HG03139 (cell line): ENCODE data around the gene CAV1.
"Not testable (repeated sequence)": the region's sequence is repeated elsewhere in the genome, so short reads cannot be mapped to it uniquely, and the experiment has no call there.

ENCODE experiments used
- ATAC-seq: cut with Tn5 transposase; IDR thresholded peaks from one replicate; pipeline ENCODE4 v1.9.1; 2021; ENCODE audit not compliant: unreplicated experiment

CAV1 gene

GRCh38 chr7:116524609-116525297 is at the start of gene CAV1:
TSS of gene CAV1 (plus strand) at chr7:116525036. CDS start at chr7:116525063, 27 bp downstream.
- no peak for ATAC-seq

DNA sequence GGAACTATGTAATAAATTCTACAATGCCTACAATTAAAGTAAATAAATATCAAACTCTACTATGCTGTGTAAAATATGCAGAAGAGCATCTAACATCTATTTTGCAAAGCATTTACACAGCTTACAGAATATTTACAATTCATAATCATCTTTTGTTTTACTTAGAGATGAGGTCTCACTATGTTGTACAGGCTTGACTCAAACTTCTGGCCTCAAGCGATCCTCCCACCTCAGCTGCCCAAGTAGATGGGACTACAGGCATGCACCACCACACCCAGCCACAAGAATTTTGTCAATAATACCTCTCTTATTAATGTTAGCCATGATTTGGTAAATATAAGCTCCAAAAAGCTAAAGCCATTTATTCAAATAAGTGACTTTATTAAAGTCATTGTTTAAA is 47.2 kb upstream of the CAV1 start:
- ATAC-seq = no peak

DNA sequence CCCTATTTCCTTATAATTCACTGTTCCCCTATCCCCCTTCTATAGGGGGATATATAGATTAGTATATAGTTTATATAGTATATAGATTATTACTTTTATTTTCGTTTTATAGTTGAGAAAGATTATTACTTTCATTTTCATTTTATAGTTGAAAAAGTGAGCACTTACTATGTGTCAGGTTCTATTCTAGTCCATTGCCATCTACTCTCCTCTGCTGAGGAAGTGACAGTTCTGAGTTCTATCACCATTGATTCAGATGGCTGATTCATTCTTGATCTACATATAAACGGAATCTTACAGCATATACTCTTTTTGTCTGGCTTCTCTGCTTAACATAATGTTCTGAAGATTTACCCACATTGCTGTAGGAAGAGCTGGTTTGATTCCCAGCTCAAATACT is 46.0 kb upstream of the CAV1 start:
- no peak for ATAC-seq

- no peak for ATAC-seq
Measured at GRCh38 chr7:116483271-116483942, 41.4 kb upstream of the CAV1 start.

- ATAC-seq = not testable (repeated sequence)
Measured at GRCh38 chr7:116484389-116484788, 40.4 kb upstream of the CAV1 start.

DNA sequence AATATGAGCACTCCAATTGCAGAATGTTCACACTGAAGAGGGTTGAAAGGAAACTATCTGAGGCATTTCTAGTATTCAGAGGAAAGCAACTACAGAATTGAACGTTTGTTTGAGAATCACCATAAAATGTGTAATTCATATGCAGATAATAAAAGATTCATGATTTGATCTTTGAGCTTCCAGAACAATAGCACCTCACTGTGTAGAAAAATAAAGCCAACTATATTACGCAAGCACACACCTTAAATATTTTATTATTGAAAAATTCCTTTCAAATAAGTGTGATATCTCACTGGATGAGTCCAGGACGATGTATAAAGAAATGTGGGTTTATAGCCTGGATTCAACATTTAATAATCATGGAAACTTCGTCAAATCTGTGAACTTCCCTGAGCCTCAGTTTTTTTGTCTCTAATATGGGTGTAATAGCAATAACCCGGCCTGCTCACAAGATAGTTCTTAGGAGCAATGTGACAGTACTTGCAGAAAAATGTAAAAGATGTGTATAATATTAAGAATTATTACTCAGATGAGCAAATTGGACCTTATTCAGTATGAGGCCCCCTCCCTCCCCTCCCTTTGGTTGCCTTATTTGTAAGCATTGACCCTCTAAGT is 36.8 kb upstream of the CAV1 start:
- no peak for ATAC-seq

- ATAC-seq = no peak
Measured at GRCh38 chr7:116490351-116490750, 34.5 kb upstream of the CAV1 start.

DNA sequence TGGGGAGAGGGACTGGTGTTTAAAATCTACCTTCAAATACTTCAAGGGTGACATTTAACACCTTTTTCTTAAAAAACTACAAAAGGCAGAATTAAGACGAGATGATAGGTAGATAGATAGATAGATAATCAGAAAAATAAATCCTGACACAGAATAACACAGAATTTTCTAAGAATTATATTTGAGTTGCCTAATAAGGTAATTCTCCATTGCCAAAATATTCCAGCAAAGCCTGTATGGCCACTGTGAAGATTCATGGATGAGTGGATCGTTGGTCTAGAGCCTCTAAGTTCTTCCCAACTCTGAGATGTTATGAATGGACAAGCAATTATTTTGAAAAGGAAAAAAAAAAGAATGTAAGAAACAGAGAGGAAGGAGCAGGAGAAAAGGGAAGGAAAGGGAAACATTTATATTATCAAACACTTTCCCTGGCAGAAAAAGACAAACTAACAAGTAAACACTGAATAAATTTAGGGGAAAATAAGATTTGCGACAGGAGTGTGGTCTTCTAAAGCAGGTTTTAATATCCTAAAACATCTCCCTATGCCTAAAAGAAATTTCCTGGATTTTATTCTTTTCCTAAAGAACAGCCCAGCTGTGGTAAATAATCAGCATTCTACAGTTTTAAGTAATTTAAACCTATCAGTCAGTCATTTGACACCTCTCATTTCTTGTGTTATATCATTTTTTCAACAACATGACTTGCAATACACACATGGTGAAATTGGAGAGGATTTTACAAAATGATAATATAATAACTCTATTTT is 32.8 kb upstream of the CAV1 start:
- ATAC-seq = no peak

DNA sequence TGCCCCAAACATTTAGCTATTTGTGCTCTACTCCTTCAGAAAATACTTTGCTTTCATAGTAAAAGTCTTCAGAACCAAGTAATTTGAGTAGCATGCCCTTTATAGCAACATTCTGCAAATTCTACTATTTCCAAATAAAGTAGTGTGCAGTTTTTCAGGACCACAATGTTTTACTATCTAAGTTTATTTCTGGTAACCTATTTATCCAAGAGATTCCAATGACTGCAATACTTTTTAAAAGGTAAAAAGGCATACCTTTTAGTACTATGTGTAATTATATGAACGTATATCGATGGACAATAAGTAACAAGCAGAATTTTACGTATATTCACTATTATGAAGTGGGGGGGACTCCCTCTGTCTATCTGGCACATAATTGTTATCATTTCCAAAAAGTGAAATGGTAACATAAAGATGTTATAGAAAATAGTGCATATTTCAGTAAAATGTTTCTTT is 32.2 kb upstream of the CAV1 start:
- no peak for ATAC-seq

DNA sequence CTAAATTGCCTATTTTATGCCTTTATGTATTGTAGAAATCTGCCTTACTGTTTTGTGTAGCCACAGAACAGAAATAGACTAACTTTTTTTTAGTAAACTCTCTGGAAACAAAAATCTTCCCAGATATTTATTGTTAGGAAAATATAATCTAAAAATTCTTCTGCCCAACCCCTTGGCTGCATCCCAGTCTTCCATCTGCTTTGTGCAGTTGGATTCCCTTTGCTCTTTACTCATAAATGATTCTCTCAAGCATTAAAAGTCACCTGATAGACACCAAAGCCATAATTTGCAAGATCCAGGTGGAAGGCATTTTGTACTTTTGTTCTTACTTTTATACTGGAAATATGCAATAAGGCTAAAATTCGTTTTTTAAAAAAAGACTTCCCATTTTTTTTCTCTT is 31.4 kb upstream of the CAV1 start:
- no peak for ATAC-seq

DNA sequence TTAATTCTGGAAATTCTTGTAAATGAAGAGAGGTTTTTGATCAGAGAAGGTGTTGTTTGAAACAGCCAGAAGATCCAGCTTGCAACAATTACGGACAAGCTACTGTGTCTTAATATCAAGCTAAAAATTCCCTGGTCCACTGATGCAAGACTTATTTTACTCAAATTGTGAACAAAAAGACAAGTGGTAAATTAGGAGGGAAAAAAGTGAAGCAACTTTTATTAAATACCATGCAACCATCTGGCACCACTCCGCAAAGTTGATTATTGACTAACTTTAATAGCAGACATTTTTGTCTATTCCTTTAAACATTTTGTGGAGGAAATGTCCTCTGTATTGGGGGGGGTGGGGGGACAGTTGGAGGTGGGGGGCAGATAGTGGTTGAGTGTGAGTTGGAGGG is 30.4 kb upstream of the CAV1 start:
- ATAC-seq = no peak

- no peak for ATAC-seq
Measured at GRCh38 chr7:116495736-116496135, 29.1 kb upstream of the CAV1 start.

DNA sequence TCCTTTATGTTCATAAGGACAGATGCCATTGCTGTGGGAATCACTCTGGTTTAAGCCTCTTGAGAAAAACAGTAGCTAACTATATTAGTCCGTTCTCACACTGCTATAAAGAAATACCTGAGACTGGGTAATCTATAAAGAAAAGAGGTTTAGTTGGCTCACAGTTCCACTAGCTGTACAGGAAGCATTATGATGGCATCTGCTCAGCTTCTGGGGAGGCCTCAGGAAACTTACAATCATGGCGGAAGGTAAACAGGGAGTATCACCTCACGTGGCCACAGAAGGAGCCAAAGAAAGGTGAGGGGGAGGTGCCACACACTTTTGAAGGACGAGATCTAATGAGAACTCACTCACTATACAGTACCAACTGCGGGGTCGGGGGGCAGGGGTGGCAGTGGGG is 28.2 kb upstream of the CAV1 start:
- ATAC-seq = no peak

- no peak for ATAC-seq
Measured at GRCh38 chr7:116497708-116498107, 27.1 kb upstream of the CAV1 start.

GRCh38 chr7:116499168-116500077 is 25.4 kb upstream of the CAV1 start, which contains the start of gene CAV2:
TSS of gene CAV2 (plus strand) at chr7:116499738. CDS start at chr7:116499782, 44 bp downstream.
- peak; percentile 37 for ATAC-seq

DNA sequence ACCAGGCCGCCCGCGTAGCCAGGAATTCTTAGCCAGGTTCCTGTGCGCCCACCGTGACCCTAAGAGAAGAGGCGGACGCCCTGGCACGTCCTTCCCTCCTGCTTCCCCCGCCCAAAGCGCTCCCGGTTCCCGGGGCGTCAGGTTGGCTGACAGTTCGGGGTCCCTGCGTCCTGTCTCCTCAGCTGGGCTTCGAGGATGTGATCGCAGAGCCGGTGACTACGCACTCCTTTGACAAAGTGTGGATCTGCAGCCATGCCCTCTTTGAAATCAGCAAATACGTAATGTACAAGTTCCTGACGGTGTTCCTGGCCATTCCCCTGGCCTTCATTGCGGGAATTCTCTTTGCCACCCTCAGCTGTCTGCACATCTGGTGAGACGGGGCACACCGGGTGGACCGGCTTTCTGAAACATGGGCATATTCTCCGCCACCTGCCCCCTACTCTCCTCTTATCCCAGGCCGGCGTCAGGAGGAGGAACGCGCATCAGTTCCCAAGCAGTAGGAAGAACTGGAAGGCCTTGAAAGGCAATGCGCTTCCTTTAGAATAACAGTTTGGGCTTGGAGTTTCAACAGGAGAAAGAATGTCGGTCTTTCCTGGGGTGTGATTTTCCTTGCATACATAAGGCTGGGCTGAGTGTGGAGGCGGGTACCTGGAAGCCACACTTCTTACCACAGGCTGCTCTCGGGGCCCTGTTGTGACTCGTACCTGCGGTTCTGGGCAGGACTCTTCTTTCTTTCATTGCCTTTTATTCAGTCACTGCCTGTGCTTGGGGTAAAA is 24.6 kb upstream of the CAV1 start:
- ATAC-seq = no peak

GRCh38 chr7:116501425-116502167 is 23.2 kb upstream of the CAV1 start:
- ATAC-seq = no peak

- no peak for ATAC-seq
Measured at GRCh38 chr7:116502201-116503096, 22.4 kb upstream of the CAV1 start.
